Mesenchymal stem cell (in vitro differentiated cells and primary cell): ENCODE results near the gene CRADD.

Experiments
- DNase-seq: peaks from one replicate; pipeline ENCODE4 v3.0.0-alpha.2; 2013
- H2AFZ ChIP-seq: one replicate; pipeline ENCODE4 v1.6.1; 2013; ENCODE audit warnings: low read depth, mild to moderate bottlenecking, control low read depth, inconsistent platforms, low read length, moderate library complexity
- H2AK5ac ChIP-seq: 2 replicates; pipeline ENCODE4 v1.6.1; 2013; ENCODE audit warnings: low read length, moderate library complexity, mild to moderate bottlenecking, inconsistent platforms; ENCODE audit not compliant: severe bottlenecking
- H2BK120ac ChIP-seq: one replicate; pipeline ENCODE4 v1.6.1; 2013; ENCODE audit warnings: low read depth, mild to moderate bottlenecking, inconsistent platforms, low read length, moderate library complexity
- H2BK12ac ChIP-seq, 2 experiments: one replicate each; pipeline ENCODE4 v1.6.1; 2013; ENCODE audit warnings: inconsistent platforms in 2 of 2, low read length in 2 of 2, mild to moderate bottlenecking in 2 of 2, moderate library complexity in 2 of 2, control low read depth in 1 of 2
- H2BK15ac ChIP-seq: one replicate; pipeline ENCODE4 v1.6.1; 2013; ENCODE audit warnings: mild to moderate bottlenecking, low read depth, inconsistent platforms; ENCODE audit not compliant: poor library complexity, severe bottlenecking
- H2BK5ac ChIP-seq: 2 replicates; pipeline ENCODE4 v1.6.1; 2013; ENCODE audit warnings: low read depth, mild to moderate bottlenecking, low read length, control low read depth, inconsistent platforms; ENCODE audit not compliant: poor library complexity, severe bottlenecking
- H3K14ac ChIP-seq, 2 experiments: one replicate each; pipeline ENCODE4 v1.6.1; 2013; ENCODE audit warnings: inconsistent platforms in 2 of 2, low read length in 2 of 2, control low read depth in 1 of 2, mild to moderate bottlenecking in 1 of 2, moderate library complexity in 1 of 2
- H3K18ac ChIP-seq, 2 experiments: one replicate each; pipeline ENCODE4 v1.6.1; 2013; ENCODE audit warnings: inconsistent platforms in 2 of 2, low read length in 2 of 2, control low read depth in 1 of 2, low read depth in 1 of 2, mild to moderate bottlenecking in 1 of 2
- H3K23ac ChIP-seq, 2 experiments: one replicate each; pipeline ENCODE4 v1.6.1; 2013; ENCODE audit warnings: inconsistent platforms in 2 of 2, low read length in 2 of 2, mild to moderate bottlenecking in 2 of 2, moderate library complexity in 2 of 2, control low read depth in 1 of 2
- H3K27ac ChIP-seq: 2 replicates; pipeline ENCODE4 v1.5.1; 2013; ENCODE audit warnings: mild to moderate bottlenecking, moderate library complexity, low read length, control low read depth, inconsistent platforms; ENCODE audit not compliant: poor library complexity, severe bottlenecking
- H3K27me3 ChIP-seq, 2 experiments: 2 replicates each; pipeline versions ENCODE4 v1.6.1 to v1.7.0; 2013; ENCODE audit warnings: low read length in 2 of 2, mild to moderate bottlenecking in 2 of 2, moderate library complexity in 2 of 2, control low read depth in 1 of 2, inconsistent platforms in 1 of 2; ENCODE audit not compliant: control insufficient read depth in 1 of 2, insufficient read depth in 1 of 2
- H3K36me3 ChIP-seq, 2 experiments: 2 replicates each; pipeline versions ENCODE4 v1.6.1 to v1.7.0; 2013; ENCODE audit warnings: low read length in 2 of 2, control low read depth in 1 of 2, inconsistent platforms in 1 of 2, low read depth in 1 of 2, mild to moderate bottlenecking in 1 of 2; ENCODE audit not compliant: insufficient read depth in 2 of 2, control insufficient read depth in 1 of 2
- H3K4ac ChIP-seq, 2 experiments: one replicate each; pipeline ENCODE4 v1.6.1; 2013; ENCODE audit warnings: inconsistent platforms in 2 of 2, low read length in 2 of 2, mild to moderate bottlenecking in 2 of 2, moderate library complexity in 2 of 2, control low read depth in 1 of 2, low read depth in 1 of 2
- H3K4me1 ChIP-seq: 2 replicates; pipeline ENCODE4 v1.6.1; 2013; ENCODE audit warnings: low read depth, low read length, control low read depth; ENCODE audit not compliant: control insufficient read depth, insufficient read depth
- H3K4me2 ChIP-seq: 2 replicates; pipeline ENCODE4 v1.6.1; 2013; ENCODE audit warnings: low read length, mild to moderate bottlenecking, inconsistent platforms; ENCODE audit not compliant: poor library complexity, severe bottlenecking
- H3K4me3 ChIP-seq, 2 experiments: 2 replicates each; pipeline versions ENCODE4 v1.5.1 to v1.7.0; 2013; ENCODE audit warnings: low read length in 2 of 2, mild to moderate bottlenecking in 2 of 2, control low read depth in 1 of 2, low read depth in 1 of 2; ENCODE audit not compliant: insufficient read depth in 1 of 2
- H3K79me1 ChIP-seq: replicated peaks from 2 replicates; pipeline ENCODE4 v1.6.1; 2013; ENCODE audit warnings: mild to moderate bottlenecking, control low read depth, low read length, inconsistent platforms; ENCODE audit not compliant: poor library complexity, severe bottlenecking
- H3K9ac ChIP-seq: 2 replicates; pipeline ENCODE4 v1.7.0; 2013; ENCODE audit warnings: mild to moderate bottlenecking, low read length, moderate library complexity
- H3K9me3 ChIP-seq: 2 replicates; pipeline ENCODE4 v1.7.0; 2013; ENCODE audit warnings: mild to moderate bottlenecking, low read length; ENCODE audit not compliant: control insufficient read depth
- H4K8ac ChIP-seq: one replicate; pipeline ENCODE4 v1.6.1; 2013; ENCODE audit warnings: inconsistent platforms, mild to moderate bottlenecking, low read length, moderate library complexity
- H4K91ac ChIP-seq: one replicate; pipeline ENCODE4 v1.6.1; 2013; ENCODE audit warnings: mild to moderate bottlenecking, low read length, inconsistent platforms
- WGBS: methylation state at CpG from one replicate; pipeline ENCODE4 v1.1.7; 2013; ENCODE audit warnings: mixed read lengths; 5-methylcytosine and 5-hydroxymethylcytosine counted together

CRADD gene

DNA sequence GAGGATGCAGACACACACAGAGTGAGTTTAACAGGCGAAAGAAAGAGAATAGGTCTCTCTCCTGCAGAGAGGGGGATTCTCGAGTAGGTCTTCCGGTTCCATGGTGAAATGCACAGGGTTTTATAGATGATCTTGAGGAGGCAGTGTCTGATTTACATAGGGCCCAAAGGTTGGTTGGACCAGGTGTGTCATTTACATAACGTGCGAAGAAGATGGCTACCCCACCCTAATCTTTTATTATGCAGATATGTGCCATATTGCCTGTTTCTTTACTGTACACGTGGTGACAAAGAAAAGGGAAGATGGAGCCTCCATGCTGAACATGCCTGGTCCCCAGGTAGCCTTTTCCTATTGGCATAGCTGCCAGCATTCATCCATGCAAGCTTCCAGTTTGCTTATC is 219.8 kb downstream of the CRADD start:
- no peak overlapping the region for H2BK15ac ChIP-seq
- H3K36me3 ChIP-seq, result no peaks in the 10 kb centered on the region
- H3K4me1 ChIP-seq, result peaks cover 3% of the 10 kb centered on the region
- no peak overlapping the region for H4K8ac ChIP-seq
- no peak overlapping the region for H3K4me3 ChIP-seq
- 80% methylated on average over 4 of the region's 6 CpGs for WGBS
- no peak overlapping the region for H3K18ac ChIP-seq
- peaks cover 0 to 9% of the 10 kb centered on the region in 2 experiments for H3K27me3 ChIP-seq
- H2BK12ac ChIP-seq, result no peak overlapping the region
- no peak overlapping the region for H3K4me2 ChIP-seq
- no peak overlapping the region for H2BK5ac ChIP-seq
- H3K23ac ChIP-seq, result no peak overlapping the region
- no peak overlapping the region for H2AK5ac ChIP-seq
- no peak overlapping the region for H2BK120ac ChIP-seq
- H3K27ac ChIP-seq, result no peak overlapping the region
- no peak overlapping the region for H3K14ac ChIP-seq
- H2AFZ ChIP-seq, result no peak overlapping the region
- DNase-seq, result no peak
- H3K79me1 ChIP-seq, result no peaks in the 10 kb centered on the region
- no peak overlapping the region for H3K4ac ChIP-seq
- no peak overlapping the region for H4K91ac ChIP-seq
- no peaks in the 10 kb centered on the region for H3K9me3 ChIP-seq
- H3K9ac ChIP-seq, result no peak overlapping the region

DNA sequence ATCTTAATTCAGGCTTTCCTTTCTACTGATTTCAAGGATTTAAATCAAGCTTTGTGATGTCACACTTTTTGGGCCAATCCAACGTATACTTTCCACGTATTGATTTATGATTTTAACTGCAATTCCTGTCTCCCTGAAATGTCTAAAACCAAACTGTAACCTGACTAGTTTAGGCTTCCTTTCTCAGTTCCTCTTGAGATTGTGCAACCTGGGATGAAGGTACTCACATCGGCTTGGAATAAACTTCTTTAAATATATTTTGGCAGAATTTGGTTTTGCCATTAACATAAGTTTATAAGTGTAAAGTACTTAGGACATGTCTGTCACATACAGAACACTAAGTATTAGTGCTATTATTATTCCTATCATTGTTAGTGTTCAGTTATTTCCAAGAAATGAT is 224.6 kb downstream of the CRADD start:
- no peak for DNase-seq
- Histone ChIP-seq H3K18ac (no peak overlapping the region), H3K36me3 (no peaks in the 10 kb centered on the region)

DNA sequence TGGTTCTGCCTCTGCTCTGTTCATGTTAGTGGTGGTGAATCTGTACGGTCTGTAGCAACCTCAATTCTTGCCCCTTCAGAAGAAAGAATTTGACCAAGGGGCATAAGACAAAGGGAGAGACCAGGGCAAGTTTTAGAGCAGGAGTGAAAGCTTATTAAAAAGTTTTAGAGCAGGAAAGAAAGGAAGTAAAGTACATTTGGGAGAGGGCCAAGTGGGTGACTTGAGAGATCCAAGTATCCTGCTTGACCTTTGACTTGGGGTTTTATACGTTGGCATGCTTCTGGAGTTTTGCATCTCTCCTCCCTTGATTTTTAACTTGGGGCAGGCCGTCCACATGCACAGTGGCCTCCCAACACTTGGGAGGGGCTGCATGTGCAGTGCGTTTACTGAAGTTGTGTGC is 225.0 kb downstream of the CRADD start:
- Histone ChIP-seq H3K36me3 (no peaks in the 10 kb centered on the region), H3K4me1 (no peaks in the 10 kb centered on the region), H2BK120ac (no peak overlapping the region), H3K14ac (no peak overlapping the region), H2BK5ac (no peak overlapping the region), H3K27ac (no peak overlapping the region), H3K4me2 (no peak overlapping the region), H3K79me1 (no peaks in the 10 kb centered on the region), H3K27me3 (no peaks in the 10 kb centered on the region), H4K8ac (no peak overlapping the region), H2BK15ac (no peak overlapping the region), H3K4ac (no peak overlapping the region), H4K91ac (no peak overlapping the region), H2AFZ (no peak overlapping the region), H2BK12ac (no peak overlapping the region), H3K9ac (no peak overlapping the region), H3K18ac (no peak overlapping the region), H2AK5ac (no peak overlapping the region), H3K9me3 (no peaks in the 10 kb centered on the region), H3K23ac (no peak overlapping the region), H3K4me3 (no peak overlapping the region)
- no peak for DNase-seq
- WGBS, result 89% methylated on average over 4 of the region's 4 CpGs

More for the DNA sequence above, 224.6 kb downstream of the CRADD start:
- Histone ChIP-seq H2BK5ac (no peak overlapping the region), H3K4me2 (no peak overlapping the region), H3K4me3 (no peak overlapping the region), H3K27ac (no peak overlapping the region), H3K9me3 (no peaks in the 10 kb centered on the region), H3K9ac (no peak overlapping the region), H3K27me3 (peaks cover 0 to 2% of the 10 kb centered on the region in 2 experiments), H2BK12ac (no peak overlapping the region), H4K8ac (no peak overlapping the region), H2AFZ (no peak overlapping the region), H3K79me1 (no peaks in the 10 kb centered on the region), H3K14ac (no peak overlapping the region), H4K91ac (no peak overlapping the region), H3K23ac (no peak overlapping the region), H3K4me1 (no peaks in the 10 kb centered on the region), H2AK5ac (no peak overlapping the region), H2BK120ac (no peak overlapping the region), H2BK15ac (no peak overlapping the region), H3K4ac (no peak overlapping the region)
- WGBS, result 94% methylated on average over 2 of the region's 3 CpGs

DNA sequence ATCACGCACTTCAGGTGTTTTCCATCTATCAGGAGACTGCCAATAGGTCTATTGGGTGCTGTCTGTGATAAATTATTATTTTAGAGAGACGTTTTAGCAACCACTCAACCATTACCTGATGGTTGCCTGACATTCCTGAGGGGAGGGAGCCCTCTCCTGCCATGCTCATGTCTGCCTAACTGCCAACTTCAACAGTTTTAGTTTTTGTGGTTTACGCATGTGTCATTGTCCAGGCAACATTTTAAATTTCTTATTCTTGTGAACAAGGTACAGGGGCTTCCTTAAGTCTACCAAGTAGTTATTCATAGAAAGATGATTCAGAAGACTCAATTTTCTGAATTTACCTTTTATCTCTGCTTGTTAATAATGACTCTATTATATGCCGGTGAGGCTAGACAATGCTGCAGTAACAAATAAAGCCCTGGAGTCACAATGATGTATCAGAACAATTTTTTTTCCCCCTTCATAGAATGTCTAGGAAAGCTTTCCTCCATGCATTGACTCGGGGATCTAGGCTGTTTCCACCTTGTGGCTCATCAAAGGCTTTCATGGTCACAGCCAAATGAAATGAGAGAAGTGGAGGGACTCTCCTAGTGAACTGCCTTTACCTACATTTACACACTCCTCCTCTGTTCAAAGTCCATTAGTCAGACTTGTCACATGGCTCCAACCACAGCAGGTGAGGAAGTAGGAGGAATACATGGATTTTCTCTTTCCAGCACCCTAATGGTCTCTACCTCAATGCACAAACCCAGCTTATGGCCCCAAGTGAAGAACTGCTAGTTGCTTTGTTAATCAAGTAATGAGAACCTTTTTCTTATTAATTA is 225.8 kb downstream of the CRADD start:
- Histone ChIP-seq H3K9ac (no peak overlapping the region), H3K4me3 (no peak overlapping the region), H3K4me2 (no peak overlapping the region), H2BK12ac (no peak overlapping the region), H2BK5ac (no peak overlapping the region), H3K23ac (no peak overlapping the region), H3K36me3 (no peaks in the 10 kb centered on the region), H3K18ac (no peak overlapping the region), H3K4ac (no peak overlapping the region), H3K79me1 (no peaks in the 10 kb centered on the region), H3K9me3 (no peaks in the 10 kb centered on the region), H2BK15ac (no peak overlapping the region), H3K4me1 (no peaks in the 10 kb centered on the region), H4K91ac (no peak overlapping the region), H3K14ac (no peak overlapping the region), H3K27ac (no peak overlapping the region), H2AFZ (no peak overlapping the region), H3K27me3 (no peaks in the 10 kb centered on the region), H2AK5ac (no peak overlapping the region), H2BK120ac (no peak overlapping the region), H4K8ac (no peak overlapping the region)
- 100% methylated on average over 2 of the region's 5 CpGs for WGBS
- DNase-seq, result no peak
